Measurements from ENCODE around the gene GSC2. TPM values are rescaled to one million over a fixed set of nuclear protein-coding genes. Genes with fewer than 3 reads are reported as not detected.

GSC2 gene
- total RNA-seq, 1 donor = not detected

GRCh38 chr22:19194766-19195536, 44.9 kb upstream of the GSC2 start:
- DNase-seq (ENCODE audit: low read depth) = no peak
- TF ChIP-seq CTCF (IDR thresholded peaks at IDR 0.05; ENCODE audit: insufficient read depth, low read depth, low read length) = no peak
- no peak overlapping the region for H3K4me3 ChIP-seq (ENCODE audit: low read depth, low read length)

GRCh38 chr22:19193879-19194278, 43.8 kb upstream of the GSC2 start:
- no peak overlapping the region for H3K4me3 ChIP-seq (ENCODE audit: low read depth, low read length)
- no peak for TF ChIP-seq CTCF (IDR thresholded peaks at IDR 0.05; ENCODE audit: insufficient read depth, low read depth, low read length)
- DNase-seq (ENCODE audit: low read depth) = no peak

GRCh38 chr22:19187716-19188563, 37.8 kb upstream of the GSC2 start:
- no peak overlapping the region for H3K4me3 ChIP-seq (ENCODE audit: low read depth, low read length)
- no peak for DNase-seq (ENCODE audit: low read depth)
- TF ChIP-seq CTCF (IDR thresholded peaks at IDR 0.05; ENCODE audit: insufficient read depth, low read depth, low read length) = no peak

GRCh38 chr22:19184276-19184997, 34.3 kb upstream of the GSC2 start:
- no peak for TF ChIP-seq CTCF (IDR thresholded peaks at IDR 0.05; ENCODE audit: insufficient read depth, low read depth, low read length)
- no peak overlapping the region for H3K4me3 ChIP-seq (ENCODE audit: low read depth, low read length)
- DNase-seq (ENCODE audit: low read depth) = no peak

- DNase-seq (ENCODE audit: low read depth) = no peak
- H3K4me3 ChIP-seq (ENCODE audit: low read depth, low read length) = no peak overlapping the region
- TF ChIP-seq CTCF (IDR thresholded peaks at IDR 0.05; ENCODE audit: insufficient read depth, low read depth, low read length) = no peak
Measured at GRCh38 chr22:19183216-19183615, 33.1 kb upstream of the GSC2 start.

- H3K4me3 ChIP-seq (ENCODE audit: low read depth, low read length) = no peak overlapping the region
- no peak for TF ChIP-seq CTCF (IDR thresholded peaks at IDR 0.05; ENCODE audit: insufficient read depth, low read depth, low read length)
- no peak for DNase-seq (ENCODE audit: low read depth)
Measured at GRCh38 chr22:19182472-19183157, 32.5 kb upstream of the GSC2 start.
